Stimulated activated CD4-positive, alpha-beta T cell treated with anti-CD3 and anti-CD28 coated beads, Interleukin-1b, Interleukin-23, amount 100 ng/mL, for 1 hour (primary cell): ENCODE results near the gene DDX31.
"Not testable (repeated sequence)": the region's sequence is repeated elsewhere in the genome, so short reads cannot be mapped to it uniquely, and the experiment has no call there.

Experiments
- DNase-seq, 2 donors: peaks; one replicate each; pipeline ENCODE4 v3.0.0-alpha.2; 2020; ENCODE audit warnings: low read depth in 2 of 2

The DDX31 gene

GRCh38 chr9:132669698-132670456 lies at the start of gene DDX31:
Gene DDX31, minus strand, starts transcription at chr9:132669983. Its CDS starts 49 bp downstream, at chr9:132669934.
- peak; percentile 70 to 78 for DNase-seq

DNA sequence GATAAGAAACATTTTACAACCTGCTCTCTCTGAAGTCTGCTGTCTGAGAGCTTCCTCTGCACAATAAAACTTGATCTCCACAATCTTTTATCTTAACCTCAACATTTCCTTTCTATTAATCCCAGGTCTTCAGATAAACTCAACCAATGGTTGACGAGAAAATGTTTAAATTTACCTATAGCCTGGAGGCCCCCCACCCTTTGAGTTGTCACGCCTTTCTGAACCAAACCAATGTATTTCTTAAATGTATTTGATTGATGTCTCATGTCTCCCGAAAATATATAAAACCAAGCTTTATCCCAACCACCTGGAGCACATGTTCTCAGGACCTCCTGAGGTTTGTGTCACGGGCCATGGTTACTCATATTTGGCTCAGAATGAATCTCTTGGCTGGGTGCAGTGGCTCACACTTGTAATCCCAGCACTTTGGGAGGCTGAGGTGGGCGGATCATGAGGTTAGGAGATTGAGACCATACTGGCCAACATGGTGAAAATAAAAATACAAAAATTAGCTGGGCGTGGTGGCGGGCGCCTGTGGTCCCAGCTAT lies 48.7 kb upstream of the DDX31 start:
- DNase-seq = not testable (repeated sequence)

DNA sequence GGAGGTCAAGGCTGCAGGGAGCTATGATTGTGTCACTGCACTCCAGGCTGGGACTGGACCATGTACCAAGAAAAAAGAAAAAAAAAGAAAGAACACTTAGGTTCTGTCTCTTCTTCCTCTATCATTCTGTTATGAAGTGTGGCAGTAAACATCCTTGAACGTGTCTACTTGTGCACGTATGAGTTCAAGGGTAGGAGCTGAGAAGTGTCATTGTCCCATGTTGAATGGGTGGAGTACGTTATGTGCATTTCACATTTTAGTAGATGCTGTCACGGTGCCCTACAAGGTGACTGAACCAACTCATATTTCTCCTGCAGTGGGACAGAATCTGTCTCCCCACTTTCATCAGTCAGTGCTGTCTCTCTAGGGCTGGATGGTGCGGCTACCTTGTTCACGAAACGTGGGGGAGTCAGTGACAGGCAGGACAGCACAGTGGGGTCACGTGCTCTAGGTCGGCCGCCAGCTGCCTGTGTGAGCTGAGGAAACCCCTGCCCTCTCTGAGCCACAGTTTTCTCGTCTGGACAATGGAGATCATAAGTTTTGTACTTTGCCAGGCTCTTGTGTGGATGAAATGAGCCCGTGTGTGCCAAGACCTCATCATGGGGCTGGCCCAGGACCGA lies 47.7 kb upstream of the DDX31 start:
- no peak for DNase-seq

GRCh38 chr9:132716007-132716406 lies 46.2 kb upstream of the DDX31 start:
- DNase-seq = no peak

GRCh38 chr9:132712753-132713152 lies 43.0 kb upstream of the DDX31 start:
- DNase-seq = no peak

DNA sequence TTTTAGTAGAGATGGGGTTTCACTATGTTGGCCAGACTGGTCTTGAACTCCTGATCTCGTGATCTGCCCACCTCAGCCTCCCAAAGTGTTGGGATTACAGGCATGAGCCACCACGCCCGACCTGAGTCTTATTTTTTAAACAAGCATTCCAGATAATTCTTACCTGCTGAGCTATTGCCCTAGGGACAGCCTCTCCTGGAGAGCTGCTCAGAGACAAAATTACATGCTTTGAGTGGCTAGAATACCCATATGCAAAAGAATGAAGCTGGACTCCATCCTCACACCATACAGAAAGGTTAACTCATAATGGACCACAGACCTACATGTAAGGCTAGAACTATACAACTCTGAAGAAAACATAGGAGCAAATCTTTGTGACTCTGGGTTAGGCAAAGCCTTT lies 42.1 kb upstream of the DDX31 start:
- no peak for DNase-seq

- not testable (repeated sequence) for DNase-seq
These were observed 41.4 kb upstream of the DDX31 start for GRCh38 chr9:132711152-132711551.

DNA sequence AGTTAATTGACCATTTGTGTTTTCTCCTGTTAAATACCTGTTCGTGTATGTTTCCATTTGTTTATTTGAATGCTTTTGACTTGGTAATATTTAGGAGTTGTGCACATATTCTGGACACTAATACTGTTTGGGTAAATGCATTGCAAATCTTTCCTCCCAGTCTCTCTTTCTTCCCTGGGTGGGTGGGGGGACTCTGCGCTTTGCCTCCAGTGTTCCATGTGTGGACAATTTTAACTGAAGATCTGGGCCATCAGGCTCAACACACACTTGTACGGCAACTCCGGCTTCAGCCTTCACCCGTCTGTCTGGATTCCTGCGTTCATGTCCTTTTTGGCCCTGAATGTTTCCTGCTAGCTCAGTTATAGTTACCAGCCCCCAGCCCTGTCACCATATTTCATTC lies 40.5 kb upstream of the DDX31 start:
- DNase-seq = no peak

GRCh38 chr9:132708769-132709430 lies 39.1 kb upstream of the DDX31 start:
- DNase-seq = no peak

DNA sequence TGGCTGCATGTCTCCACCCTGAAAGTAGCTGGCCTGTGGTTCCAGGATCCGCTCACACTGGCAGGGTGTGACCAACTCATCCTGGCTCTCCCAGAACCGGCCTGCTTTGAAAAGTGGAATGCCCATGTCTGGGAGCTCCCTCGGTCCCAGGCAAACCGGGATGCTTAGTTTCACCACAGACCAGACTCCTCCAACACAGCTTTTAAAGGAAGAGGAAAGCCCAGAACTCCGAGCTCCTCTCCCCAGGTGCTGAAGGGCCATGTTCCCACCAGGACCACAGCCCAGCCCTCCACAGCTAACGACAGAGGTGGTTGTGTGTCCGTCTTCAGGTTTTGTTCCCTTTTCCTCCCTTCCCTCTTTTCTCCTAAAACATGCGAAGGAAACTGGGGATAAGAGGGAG lies 38.5 kb upstream of the DDX31 start:
- DNase-seq = no peak

- DNase-seq = no peak
These were observed 33.6 kb upstream of the DDX31 start for GRCh38 chr9:132703336-132703735.

DNA sequence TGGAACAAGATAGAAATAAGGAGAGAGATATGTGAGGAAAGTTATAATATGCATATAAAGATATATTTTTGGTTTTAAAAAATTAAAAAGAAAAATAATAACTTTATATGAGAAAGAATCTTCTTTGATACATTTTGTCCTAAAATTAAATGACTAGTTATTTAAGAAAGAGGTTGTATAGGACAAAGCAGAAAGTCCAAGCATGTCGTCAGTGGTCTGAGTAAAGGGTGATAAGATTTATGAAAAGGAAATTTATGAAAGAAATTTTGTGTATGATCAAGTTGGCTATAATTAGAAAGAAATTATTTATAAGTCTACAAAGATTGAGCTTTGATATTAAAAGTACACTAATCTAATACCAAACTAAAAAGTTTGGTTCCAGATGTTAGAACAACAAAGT lies 32.5 kb upstream of the DDX31 start:
- DNase-seq = no peak

DNA sequence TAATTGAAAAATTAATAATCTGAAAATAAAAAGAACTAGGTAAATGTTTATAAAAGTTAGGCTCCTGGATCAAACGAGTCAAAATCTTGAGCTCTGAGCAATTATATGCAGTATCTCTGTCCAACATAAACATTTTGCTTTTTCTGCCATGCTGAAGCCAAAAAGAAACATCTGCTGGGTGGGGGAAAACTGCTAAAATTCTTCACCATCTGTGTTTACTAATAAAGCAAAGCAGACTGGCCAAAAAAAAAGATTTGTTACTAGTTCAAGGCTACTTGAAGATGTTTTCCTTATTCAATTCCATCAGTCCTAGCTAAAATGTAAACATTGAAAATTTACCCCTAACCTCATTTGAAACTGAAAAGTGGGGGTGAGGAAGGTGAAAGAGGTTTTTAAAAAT lies 30.2 kb upstream of the DDX31 start:
- no peak for DNase-seq

GRCh38 chr9:132698989-132699388 lies 29.2 kb upstream of the DDX31 start:
- no peak for DNase-seq

DNA sequence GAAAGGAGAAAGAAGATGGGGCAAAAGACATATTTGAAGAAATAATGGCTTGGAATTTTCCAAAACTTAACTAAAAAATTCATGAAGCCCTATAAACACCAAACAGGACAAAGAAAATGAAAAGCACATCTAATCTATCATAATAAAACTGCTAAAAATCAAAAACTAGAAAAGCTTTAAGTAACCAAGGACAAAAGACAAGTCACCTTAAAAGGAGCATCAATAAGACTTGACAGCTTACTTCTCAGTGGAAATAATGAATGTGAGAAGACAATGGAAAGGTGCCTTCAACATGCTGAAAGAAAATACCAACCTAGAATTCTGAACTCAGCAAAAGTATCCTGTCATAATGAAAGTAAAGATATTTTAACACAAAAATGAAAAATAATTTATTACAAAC lies 27.4 kb upstream of the DDX31 start:
- DNase-seq = no peak

- DNase-seq = no peak
These were observed 24.4 kb upstream of the DDX31 start for GRCh38 chr9:132694144-132694543.

DNA sequence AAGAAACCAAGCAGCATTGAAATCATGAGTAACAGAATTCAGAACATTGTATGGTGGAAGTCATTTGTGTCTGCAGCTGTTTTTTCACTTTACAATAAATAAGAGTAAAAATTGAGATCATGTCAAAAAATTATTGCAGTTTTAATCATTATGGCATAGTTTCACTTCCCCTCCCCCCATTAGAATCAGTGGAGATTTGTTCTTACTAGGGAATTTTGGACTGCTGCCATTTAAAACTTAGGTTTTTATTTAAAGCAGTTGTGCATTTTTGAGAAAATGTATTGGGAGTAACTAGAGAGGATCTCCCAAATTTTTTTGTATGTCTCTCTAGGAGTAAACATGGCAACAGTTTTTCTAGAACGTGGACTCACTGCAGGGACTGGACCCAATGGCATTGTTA lies 20.9 kb upstream of the DDX31 start:
- no peak for DNase-seq

GRCh38 chr9:132683873-132684272 lies 14.1 kb upstream of the DDX31 start:
- DNase-seq = no peak

GRCh38 chr9:132681561-132681960 lies 11.8 kb upstream of the DDX31 start:
- no peak for DNase-seq

GRCh38 chr9:132679946-132680625 lies 10.3 kb upstream of the DDX31 start:
- no peak for DNase-seq

DNA sequence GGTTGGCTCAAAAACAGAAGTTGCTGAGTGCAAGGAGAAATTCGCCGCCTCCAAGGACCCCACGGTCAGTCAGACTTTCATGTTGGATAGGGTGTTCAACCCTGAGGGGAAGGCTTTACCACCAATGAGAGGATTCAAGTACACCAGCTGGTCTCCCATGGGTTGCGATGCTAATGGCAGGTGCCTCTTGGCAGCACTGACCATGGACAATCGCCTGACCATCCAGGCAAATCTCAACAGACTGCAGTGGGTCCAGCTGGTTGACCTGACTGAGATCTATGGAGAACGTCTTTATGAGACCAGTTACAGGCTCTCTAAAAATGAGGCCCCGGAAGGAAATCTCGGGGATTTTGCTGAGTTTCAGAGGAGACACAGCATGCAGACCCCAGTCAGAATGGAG lies 8.2 kb upstream of the DDX31 start:
- DNase-seq = no peak

DNA sequence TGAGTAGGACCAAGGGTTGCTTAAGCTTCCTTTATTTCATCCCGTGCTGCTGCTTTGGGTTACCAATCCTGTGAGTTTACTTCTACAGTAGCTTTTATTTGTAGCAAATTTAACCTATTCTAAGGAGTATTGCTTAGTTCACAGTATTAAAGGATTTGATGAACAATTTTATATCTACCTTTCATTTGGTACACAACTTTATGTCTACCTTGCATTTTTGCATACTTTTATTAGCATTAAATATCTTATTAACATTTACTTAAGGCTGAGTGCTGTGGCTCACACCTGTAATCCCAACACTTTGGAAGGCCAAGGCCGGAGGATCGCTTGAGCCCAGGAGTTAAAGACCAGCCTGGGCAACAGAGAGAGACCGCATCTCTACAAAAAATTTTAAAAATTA lies 4.7 kb upstream of the DDX31 start:
- no peak for DNase-seq
